IPS-18a (cell line): ENCODE results near the gene SPDEF.

Experiments used
- H3K27ac ChIP-seq: one replicate; pipeline ENCODE4 v1.5.1; 2013; ENCODE audit warnings: low read length
- H3K27me3 ChIP-seq: one replicate; pipeline ENCODE4 v1.6.1; 2013; ENCODE audit warnings: mild to moderate bottlenecking, low read length; ENCODE audit not compliant: control insufficient read depth, insufficient read depth
- H3K36me3 ChIP-seq: one replicate; pipeline ENCODE4 v1.6.1; 2013; ENCODE audit warnings: low read depth, low read length; ENCODE audit not compliant: control insufficient read depth
- H3K4me1 ChIP-seq: one replicate; pipeline ENCODE4 v1.6.1; 2013; ENCODE audit warnings: low read depth, low read length; ENCODE audit not compliant: control insufficient read depth
- H3K4me3 ChIP-seq: one replicate; pipeline ENCODE4 v1.5.1; 2013; ENCODE audit warnings: low read length
- H3K9ac ChIP-seq: one replicate; pipeline ENCODE4 v1.6.1; 2013; ENCODE audit warnings: mild to moderate bottlenecking, low read length, moderate library complexity
- H3K9me3 ChIP-seq: one replicate; pipeline ENCODE4 v1.6.1; 2013; ENCODE audit warnings: low read depth, low read length; ENCODE audit not compliant: control insufficient read depth

The SPDEF gene

GRCh38 chr6:34556031-34556471, at the start of gene SPDEF:
Gene SPDEF (minus strand): TSS chr6:34556329. CDS start chr6:34544455, 11,874 bp downstream.
- Histone ChIP-seq H3K27ac (no peak within 1 kb of the TSS), H3K4me3 (no peak within 1 kb of the TSS), H3K9ac (no peak within 1 kb of the TSS), H3K9me3 (no peaks in the 10 kb centered on the region), H3K27me3 (no peaks in the 10 kb centered on the region), H3K4me1 (peaks cover 4% of the 10 kb centered on the region), H3K36me3 (no peaks in the 10 kb centered on the region)

DNA sequence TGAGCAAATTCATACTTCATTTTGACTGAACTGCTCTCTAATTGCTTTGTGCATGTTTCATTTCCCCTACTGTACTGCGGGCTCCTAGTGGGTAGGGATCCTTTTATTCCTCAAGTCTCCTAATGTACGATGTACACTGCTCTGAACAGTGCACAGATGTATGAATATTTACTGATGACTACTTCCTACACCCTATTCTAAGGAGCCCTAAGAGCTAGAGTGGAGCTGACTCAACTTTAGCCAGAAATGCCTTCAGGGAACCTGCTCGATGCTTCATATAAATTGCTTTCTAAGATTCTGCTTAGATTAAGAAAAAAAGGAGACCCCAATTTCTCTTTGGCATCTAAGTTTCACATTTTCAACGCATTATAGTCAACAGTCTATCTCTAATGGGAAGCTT, 47.6 kb upstream of the SPDEF start:
- H3K36me3 ChIP-seq, result no peaks in the 10 kb centered on the region

DNA sequence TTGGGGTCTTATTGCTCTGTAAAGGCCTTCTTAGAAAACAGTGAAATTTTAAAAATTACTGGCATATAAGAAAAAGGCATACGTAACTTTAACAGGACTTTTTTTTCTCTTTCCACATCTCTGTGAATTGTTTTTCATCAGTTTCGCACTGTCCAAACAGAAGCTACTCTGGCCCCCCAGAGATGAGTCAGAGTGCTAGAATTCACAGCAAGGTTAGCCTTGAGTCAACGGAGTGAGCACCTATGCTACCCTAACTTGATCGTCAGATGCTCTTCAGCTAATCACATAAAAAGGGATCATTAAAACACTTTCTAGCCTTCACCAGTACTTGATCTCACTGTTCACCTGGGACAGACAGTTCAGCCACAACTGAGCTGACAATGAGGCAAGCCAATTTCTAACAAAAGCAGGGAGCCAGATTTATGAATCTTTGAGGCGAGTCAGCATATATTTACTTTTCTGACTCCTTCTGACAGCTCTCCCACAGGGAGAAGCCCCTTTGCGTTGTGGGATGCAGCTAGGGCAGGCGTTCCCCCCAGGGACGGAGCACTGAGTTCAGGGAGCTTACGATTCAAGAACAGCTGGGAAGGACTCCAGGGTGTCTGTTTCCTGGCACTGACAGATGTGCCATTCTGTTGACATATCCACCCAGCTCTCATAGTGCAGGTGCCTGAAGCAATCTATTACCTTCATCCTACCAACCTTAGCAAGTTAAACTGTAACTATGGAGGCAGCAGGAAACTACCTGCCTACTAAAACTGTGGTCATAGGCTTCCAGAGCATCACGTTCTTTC, 46.4 kb upstream of the SPDEF start:
- Histone ChIP-seq H3K9me3 (no peaks in the 10 kb centered on the region), H3K4me1 (peaks cover 16% of the 10 kb centered on the region), H3K9ac (no peak overlapping the region), H3K36me3 (no peaks in the 10 kb centered on the region), H3K27ac (no peak overlapping the region), H3K4me3 (no peak overlapping the region), H3K27me3 (no peaks in the 10 kb centered on the region)

More for the DNA sequence above, 47.6 kb upstream of the SPDEF start:
- Histone ChIP-seq H3K27ac (no peak overlapping the region), H3K4me1 (peaks cover 16% of the 10 kb centered on the region), H3K9me3 (no peaks in the 10 kb centered on the region), H3K4me3 (no peak overlapping the region), H3K9ac (no peak overlapping the region), H3K27me3 (no peaks in the 10 kb centered on the region)

DNA sequence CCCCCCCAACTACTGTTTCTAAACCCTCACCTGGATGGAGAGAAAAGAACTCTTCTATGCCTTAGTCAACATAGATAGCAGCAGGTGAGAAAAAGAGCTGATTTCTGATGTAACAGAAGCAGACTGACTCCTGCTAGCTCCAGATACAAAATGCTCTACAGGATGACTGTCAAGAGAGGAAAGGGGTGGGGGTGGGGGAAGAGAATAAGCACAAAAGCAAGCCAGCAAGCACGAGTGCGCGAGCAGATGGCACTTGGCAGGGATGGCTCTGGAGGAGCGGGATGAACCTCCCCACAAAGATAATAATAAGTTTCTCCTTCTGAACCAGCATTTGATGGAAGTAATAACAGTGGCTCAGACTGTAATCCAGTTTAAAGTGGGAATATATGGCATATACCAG, 45.6 kb upstream of the SPDEF start:
- Histone ChIP-seq H3K27ac (no peak overlapping the region), H3K27me3 (no peaks in the 10 kb centered on the region), H3K9ac (no peak overlapping the region), H3K9me3 (no peaks in the 10 kb centered on the region), H3K4me1 (peaks cover 16% of the 10 kb centered on the region), H3K36me3 (no peaks in the 10 kb centered on the region), H3K4me3 (no peak overlapping the region)

DNA sequence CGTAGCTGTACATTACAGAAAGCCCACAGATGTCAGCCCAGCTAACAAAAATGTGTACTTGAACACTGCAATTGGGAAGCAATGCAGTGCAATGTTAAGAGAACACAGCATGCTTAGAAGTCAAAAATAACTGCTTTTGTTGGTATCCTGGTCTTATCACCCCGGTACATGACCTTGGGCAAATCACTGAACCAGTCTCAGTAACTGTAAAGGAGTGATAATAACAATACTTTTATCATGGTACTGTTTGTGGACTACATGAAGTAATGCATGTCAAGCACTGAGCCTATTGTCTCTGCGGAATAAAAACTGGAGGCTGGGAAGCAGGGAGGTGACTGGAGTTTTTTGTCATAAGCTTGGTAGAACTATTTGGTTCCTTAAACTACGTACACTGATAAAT, 44.7 kb upstream of the SPDEF start:
- Histone ChIP-seq H3K9ac (no peak overlapping the region), H3K27me3 (no peaks in the 10 kb centered on the region), H3K36me3 (no peaks in the 10 kb centered on the region), H3K4me3 (no peak overlapping the region), H3K4me1 (peaks cover 16% of the 10 kb centered on the region), H3K27ac (no peak overlapping the region), H3K9me3 (no peaks in the 10 kb centered on the region)

- no peaks in the 10 kb centered on the region for H3K36me3 ChIP-seq
- H3K9me3 ChIP-seq, result no peaks in the 10 kb centered on the region
- H3K27ac ChIP-seq, result no peak overlapping the region
- no peak overlapping the region for H3K9ac ChIP-seq
- peaks cover 16% of the 10 kb centered on the region for H3K4me1 ChIP-seq
- no peaks in the 10 kb centered on the region for H3K27me3 ChIP-seq
- no peak overlapping the region for H3K4me3 ChIP-seq
Measured at GRCh38 chr6:34600101-34600500, 44.0 kb upstream of the SPDEF start.

DNA sequence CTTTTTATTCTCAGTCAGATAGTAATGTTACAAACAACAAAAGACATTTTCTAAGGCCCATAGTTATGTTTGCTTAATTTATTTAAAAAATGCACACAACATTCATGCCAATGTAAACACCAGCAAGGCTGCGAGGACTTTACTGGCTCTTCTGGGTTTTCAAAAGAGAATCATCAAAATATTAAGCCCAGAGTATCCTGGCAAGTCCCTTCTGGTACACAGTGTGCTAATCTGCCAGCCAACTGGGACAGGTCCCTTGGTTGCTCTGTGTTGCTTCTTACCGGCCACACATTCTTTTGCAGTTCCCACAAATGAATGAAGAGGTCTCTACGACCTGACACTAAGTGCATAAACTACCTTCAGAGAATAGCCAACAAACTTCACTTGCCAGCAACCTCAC, 42.6 kb upstream of the SPDEF start:
- Histone ChIP-seq H3K27me3 (no peaks in the 10 kb centered on the region), H3K27ac (no peak overlapping the region), H3K9me3 (no peaks in the 10 kb centered on the region), H3K9ac (no peak overlapping the region), H3K4me3 (no peak overlapping the region), H3K4me1 (peaks cover 16% of the 10 kb centered on the region), H3K36me3 (no peaks in the 10 kb centered on the region)

GRCh38 chr6:34597605-34598353, 41.6 kb upstream of the SPDEF start:
- Histone ChIP-seq H3K4me3 (no peak overlapping the region), H3K27ac (no peak overlapping the region), H3K9ac (no peak overlapping the region), H3K9me3 (no peaks in the 10 kb centered on the region), H3K27me3 (no peaks in the 10 kb centered on the region), H3K4me1 (peaks cover 16% of the 10 kb centered on the region), H3K36me3 (no peaks in the 10 kb centered on the region)

DNA sequence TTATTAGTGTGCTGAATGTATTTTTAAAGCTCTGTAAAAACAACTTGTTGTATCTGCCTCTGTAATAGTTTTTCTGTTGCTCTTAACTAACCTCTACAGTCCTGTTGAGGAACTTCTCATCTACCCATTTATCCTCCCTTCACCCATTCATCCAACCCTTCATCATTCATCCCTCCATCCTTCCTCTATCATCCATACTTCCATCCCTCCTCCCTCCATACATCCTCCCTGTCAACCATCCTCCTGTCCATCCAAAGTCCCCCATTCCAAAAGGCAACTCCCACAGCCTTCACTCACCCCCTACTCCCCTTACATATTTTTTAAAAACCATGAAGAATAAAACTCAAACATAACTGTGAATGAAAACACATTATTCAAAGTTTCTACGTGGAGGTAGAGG, 40.7 kb upstream of the SPDEF start:
- H3K4me3 ChIP-seq, result no peak overlapping the region
- H3K27me3 ChIP-seq, result no peaks in the 10 kb centered on the region
- no peaks in the 10 kb centered on the region for H3K36me3 ChIP-seq
- H3K27ac ChIP-seq, result no peak overlapping the region
- H3K9me3 ChIP-seq, result no peaks in the 10 kb centered on the region
- H3K9ac ChIP-seq, result no peak overlapping the region
- peaks cover 7% of the 10 kb centered on the region for H3K4me1 ChIP-seq

DNA sequence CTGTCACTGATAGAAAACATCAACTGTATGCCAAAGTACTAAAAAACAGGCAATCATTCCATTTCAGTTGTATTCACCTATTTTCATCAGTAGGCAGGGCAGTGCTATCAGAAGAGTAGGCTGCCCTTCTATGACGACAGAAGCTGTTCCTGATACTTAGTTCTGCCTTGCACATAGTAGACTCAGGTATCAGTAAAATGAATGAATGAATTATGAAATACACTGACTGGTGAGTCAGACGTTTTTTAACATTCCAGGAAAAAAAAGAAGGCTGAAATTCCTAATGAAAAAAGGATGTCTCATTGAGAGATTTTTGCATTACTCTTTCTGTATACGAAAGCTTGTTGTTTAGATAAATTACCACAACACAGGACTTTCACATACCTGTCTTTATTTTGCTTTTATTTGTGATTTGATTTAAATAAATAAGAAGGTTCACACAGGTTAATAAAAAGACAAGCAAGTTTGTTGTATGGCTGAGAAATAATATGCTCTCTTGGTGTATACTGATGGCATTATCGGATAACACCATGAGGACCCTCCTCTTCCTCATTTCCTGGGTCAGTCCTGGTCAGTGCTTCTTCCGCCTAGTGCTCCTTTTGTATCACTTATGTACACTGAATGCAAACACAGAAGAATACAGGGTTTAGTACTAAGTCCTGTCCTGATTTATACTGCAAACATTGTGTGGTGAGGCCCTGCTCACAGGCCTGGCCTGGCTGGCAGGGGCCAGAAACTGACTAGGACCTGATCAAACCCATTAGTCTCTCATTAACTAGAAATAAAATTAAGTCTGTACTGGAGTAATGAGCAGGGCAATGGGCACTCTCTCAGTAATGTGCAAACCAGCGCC, 39.4 kb upstream of the SPDEF start:
- no peaks in the 10 kb centered on the region for H3K9me3 ChIP-seq
- H3K9ac ChIP-seq, result no peak overlapping the region
- H3K4me1 ChIP-seq, result no peaks in the 10 kb centered on the region
- H3K36me3 ChIP-seq, result no peaks in the 10 kb centered on the region
- H3K27me3 ChIP-seq, result no peaks in the 10 kb centered on the region
- no peak overlapping the region for H3K4me3 ChIP-seq
- H3K27ac ChIP-seq, result no peak overlapping the region

DNA sequence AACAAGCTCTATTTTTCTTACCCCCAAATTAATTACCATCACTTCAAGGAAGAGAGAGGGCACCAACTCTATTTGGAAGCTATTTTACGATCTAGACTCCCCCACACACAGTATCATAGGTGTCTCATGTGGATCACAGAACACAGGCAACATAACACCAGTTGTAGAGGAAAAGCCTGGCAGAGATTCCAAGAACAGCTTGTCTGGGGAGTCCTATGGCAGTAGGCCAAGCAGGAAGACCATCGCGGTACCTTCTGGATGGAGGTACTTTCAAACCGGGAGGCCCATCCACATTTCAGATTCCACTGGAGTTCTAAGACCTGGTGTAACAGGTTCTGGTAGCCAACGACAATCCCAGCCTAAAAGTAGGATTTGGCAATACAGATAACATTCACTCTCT, 37.6 kb upstream of the SPDEF start:
- Histone ChIP-seq H3K36me3 (no peaks in the 10 kb centered on the region), H3K27ac (no peak overlapping the region), H3K27me3 (no peaks in the 10 kb centered on the region)

More for the DNA sequence above, 37.6 kb upstream of the SPDEF start:
- H3K4me3 ChIP-seq, result no peak overlapping the region
- peaks cover 6% of the 10 kb centered on the region for H3K4me1 ChIP-seq
- no peaks in the 10 kb centered on the region for H3K9me3 ChIP-seq
- no peak overlapping the region for H3K9ac ChIP-seq
